Measurements from ENCODE around the gene TRAF5. TPM values are rescaled to one million over a fixed set of nuclear protein-coding genes. Genes with fewer than 3 reads are reported as not detected.

The TRAF5 gene
- total RNA-seq, 1 experiment from 2014 or later: 15.2 TPM

DNA sequence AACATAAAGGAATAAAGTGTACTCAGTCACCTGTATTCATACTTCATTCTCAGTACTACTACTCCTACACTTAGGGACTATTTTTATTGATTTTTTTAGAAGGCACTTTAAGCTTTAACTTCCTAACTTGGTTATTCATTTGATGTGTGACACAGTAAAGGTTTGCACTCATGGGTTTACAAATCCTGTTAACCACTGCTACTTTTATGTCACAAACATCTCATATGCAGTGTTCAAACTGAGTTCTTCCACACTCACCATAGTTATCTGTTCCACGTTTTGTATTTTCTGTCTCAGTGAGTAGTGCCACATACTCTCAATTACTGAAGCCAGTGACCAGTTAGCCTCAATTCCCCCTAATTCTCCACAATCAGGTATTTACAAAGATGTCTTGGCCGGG is 34.2 kb upstream of the TRAF5 start:
- Mint-ChIP-seq H3K4me3 (ENCODE audit: low read depth, unreplicated experiment) (no peak overlapping the region), H3K36me3 (ENCODE audit: insufficient read depth, unreplicated experiment) (peaks cover 19% of the 10 kb centered on the region), H3K4me1 (ENCODE audit: low read depth, unreplicated experiment) (no peaks in the 10 kb centered on the region), H3K9me3 (ENCODE audit: low read depth, unreplicated experiment) (no peaks in the 10 kb centered on the region), H3K27me3 (ENCODE audit: unreplicated experiment) (no peaks in the 10 kb centered on the region), H3K27ac (ENCODE audit: unreplicated experiment) (no peak overlapping the region)
- intact Hi-C loops (cut with micrococcal nuclease; ENCODE audit: unreplicated experiment): no loop called here
- TF ChIP-seq, protein P1, sequence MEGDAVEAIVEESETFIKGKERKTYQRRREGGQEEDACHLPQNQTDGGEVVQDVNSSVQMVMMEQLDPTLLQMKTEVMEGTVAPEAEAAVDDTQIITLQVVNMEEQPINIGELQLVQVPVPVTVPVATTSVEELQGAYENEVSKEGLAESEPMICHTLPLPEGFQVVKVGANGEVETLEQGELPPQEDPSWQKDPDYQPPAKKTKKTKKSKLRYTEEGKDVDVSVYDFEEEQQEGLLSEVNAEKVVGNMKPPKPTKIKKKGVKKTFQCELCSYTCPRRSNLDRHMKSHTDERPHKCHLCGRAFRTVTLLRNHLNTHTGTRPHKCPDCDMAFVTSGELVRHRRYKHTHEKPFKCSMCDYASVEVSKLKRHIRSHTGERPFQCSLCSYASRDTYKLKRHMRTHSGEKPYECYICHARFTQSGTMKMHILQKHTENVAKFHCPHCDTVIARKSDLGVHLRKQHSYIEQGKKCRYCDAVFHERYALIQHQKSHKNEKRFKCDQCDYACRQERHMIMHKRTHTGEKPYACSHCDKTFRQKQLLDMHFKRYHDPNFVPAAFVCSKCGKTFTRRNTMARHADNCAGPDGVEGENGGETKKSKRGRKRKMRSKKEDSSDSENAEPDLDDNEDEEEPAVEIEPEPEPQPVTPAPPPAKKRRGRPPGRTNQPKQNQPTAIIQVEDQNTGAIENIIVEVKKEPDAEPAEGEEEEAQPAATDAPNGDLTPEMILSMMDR (IDR thresholded peaks at IDR 0.05; ENCODE audit: unreplicated experiment): no peak
- CTCF ChIA-PET: no interaction called here
- BruUV-seq (replicated peaks): no TSS peak
- DNase-seq: no peak

DNA sequence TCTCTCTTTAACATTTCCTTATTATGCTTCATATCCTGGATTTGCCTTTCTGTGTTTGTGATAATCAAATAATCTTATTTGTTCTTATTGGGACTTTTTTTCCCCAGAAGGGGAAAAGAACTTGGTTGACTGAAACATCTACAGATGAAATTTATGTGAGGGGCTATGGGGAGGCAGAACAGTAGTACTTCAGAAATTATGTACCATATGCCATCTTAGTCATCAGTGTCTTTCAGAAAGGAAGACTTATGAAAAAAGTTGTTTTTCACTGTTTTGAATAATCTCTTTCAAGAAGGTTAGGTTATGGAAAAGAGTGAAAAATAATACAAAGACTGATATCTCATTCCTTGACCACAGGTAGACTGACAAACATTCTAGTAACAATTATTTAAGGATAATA is 30.2 kb upstream of the TRAF5 start:
- intact Hi-C loops (cut with micrococcal nuclease; ENCODE audit: unreplicated experiment): loop anchor here (5.0 kb wide), 1 partner anchor 34 kb away; no protein-coding TSS in a partner anchor
- Mint-ChIP-seq H3K4me1 (ENCODE audit: low read depth, unreplicated experiment) (no peaks in the 10 kb centered on the region), H3K4me3 (ENCODE audit: low read depth, unreplicated experiment) (no peak overlapping the region), H3K27me3 (ENCODE audit: unreplicated experiment) (no peaks in the 10 kb centered on the region), H3K36me3 (ENCODE audit: insufficient read depth, unreplicated experiment) (peaks cover 28% of the 10 kb centered on the region), H3K9me3 (ENCODE audit: low read depth, unreplicated experiment) (no peaks in the 10 kb centered on the region), H3K27ac (ENCODE audit: unreplicated experiment) (no peak overlapping the region)
- TF ChIP-seq, protein P1 (IDR thresholded peaks at IDR 0.05; ENCODE audit: unreplicated experiment): no peak
- no TSS peak for BruUV-seq (replicated peaks)
- no peak for DNase-seq
- CTCF ChIA-PET: no interaction called here

DNA sequence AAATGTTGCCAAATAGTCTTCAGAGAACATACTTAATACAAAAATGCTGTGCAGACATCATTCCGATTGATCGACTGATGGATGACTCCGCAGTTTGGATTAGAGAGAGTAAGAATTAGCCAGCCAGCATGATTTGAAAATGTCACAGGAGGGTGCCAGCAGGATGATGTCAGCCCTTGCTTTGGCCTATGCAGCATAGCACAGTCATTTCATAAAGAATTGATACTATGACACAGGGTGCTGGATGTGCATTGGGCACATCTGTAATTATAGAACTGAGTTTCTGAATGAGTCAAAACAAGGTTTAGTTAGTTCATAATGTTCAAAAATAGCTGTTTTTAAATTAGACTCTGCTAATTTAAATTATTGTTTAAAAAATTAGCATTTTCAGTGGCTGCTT is 21.6 kb upstream of the TRAF5 start:
- DNase-seq: no peak
- intact Hi-C loops (cut with micrococcal nuclease; ENCODE audit: unreplicated experiment): no loop called here
- no peaks in the 10 kb centered on the region for H3K4me1 Mint-ChIP-seq (ENCODE audit: low read depth, unreplicated experiment)
- CTCF ChIA-PET: no interaction called here
- no peaks in the 10 kb centered on the region for H3K9me3 Mint-ChIP-seq (ENCODE audit: low read depth, unreplicated experiment)
- BruUV-seq (replicated peaks): no TSS peak
- no peak overlapping the region for H3K4me3 Mint-ChIP-seq (ENCODE audit: low read depth, unreplicated experiment)
- no peak overlapping the region for H3K27ac Mint-ChIP-seq (ENCODE audit: unreplicated experiment)
- no peaks in the 10 kb centered on the region for H3K27me3 Mint-ChIP-seq (ENCODE audit: unreplicated experiment)
- TF ChIP-seq, protein P1 (IDR thresholded peaks at IDR 0.05; ENCODE audit: unreplicated experiment): no peak
- H3K36me3 Mint-ChIP-seq (ENCODE audit: insufficient read depth, unreplicated experiment): peaks cover 12% of the 10 kb centered on the region

DNA sequence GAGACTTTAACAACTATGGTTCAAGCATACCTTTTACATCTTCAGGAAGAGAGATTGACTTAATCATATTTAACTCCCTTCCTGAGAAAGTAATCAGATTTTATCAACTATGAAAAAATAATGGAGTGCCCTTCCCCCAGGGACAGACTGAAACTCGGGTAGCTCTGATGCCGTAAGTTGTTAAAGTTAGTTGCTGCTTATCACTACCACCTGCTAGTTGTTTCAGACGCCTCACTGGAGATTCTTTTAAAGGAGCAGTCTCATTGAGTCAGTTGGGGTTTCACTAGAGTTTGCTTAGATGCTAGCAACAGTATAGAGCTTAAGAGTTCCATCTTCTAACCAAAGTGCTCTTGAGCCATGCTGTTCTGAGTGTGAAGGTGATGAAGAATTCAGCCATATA is 17.0 kb upstream of the TRAF5 start:
- intact Hi-C loops (cut with micrococcal nuclease; ENCODE audit: unreplicated experiment): no loop called here
- no peak overlapping the region for H3K27ac Mint-ChIP-seq (ENCODE audit: unreplicated experiment)
- no peaks in the 10 kb centered on the region for H3K27me3 Mint-ChIP-seq (ENCODE audit: unreplicated experiment)
- no peaks in the 10 kb centered on the region for H3K9me3 Mint-ChIP-seq (ENCODE audit: low read depth, unreplicated experiment)
- no peak overlapping the region for H3K4me3 Mint-ChIP-seq (ENCODE audit: low read depth, unreplicated experiment)
- TF ChIP-seq, protein P1 (IDR thresholded peaks at IDR 0.05; ENCODE audit: unreplicated experiment): no peak
- no peaks in the 10 kb centered on the region for H3K4me1 Mint-ChIP-seq (ENCODE audit: low read depth, unreplicated experiment)
- CTCF ChIA-PET: interaction anchor here (2.2 kb wide), 1 partner anchor 13 kb away, joined by 5 read pairs; no protein-coding TSS in a partner anchor
- H3K36me3 Mint-ChIP-seq (ENCODE audit: insufficient read depth, unreplicated experiment): peaks cover 12% of the 10 kb centered on the region
- no TSS peak for BruUV-seq (replicated peaks)
- DNase-seq: no peak

Measured in Calu3 (cell line).